ENCODE measurements around the gene PAIP2.
"Not testable (repeated sequence)": the region's sequence is repeated elsewhere in the genome, so short reads cannot be mapped to it uniquely, and the experiment has no call there.

Gene PAIP2

GRCh38 chr5:139343476-139343875 is 1.8 kb downstream of the PAIP2 start:
- H3K9me3 ChIP-seq, result no peaks in the 10 kb centered on the region
- H3K36me3 ChIP-seq, result peaks cover 8% of the 10 kb centered on the region
- no peak for TF ChIP-seq CTCF (IDR thresholded peaks at IDR 0.05; ENCODE audit: low read depth, low read length)
- no peaks in the 10 kb centered on the region for H3K27me3 ChIP-seq
- peak overlapping the region; percentile 98 for H3K4me3 ChIP-seq (ENCODE audit: low read depth, low read length)
- no peaks in the 10 kb centered on the region for H3K4me1 ChIP-seq
- no peak for DNase-seq

- no peak for DNase-seq
- H3K36me3 ChIP-seq, result peaks cover 8% of the 10 kb centered on the region
- no peaks in the 10 kb centered on the region for H3K9me3 ChIP-seq
- H3K27me3 ChIP-seq, result no peaks in the 10 kb centered on the region
- H3K4me1 ChIP-seq, result no peaks in the 10 kb centered on the region
- no peak for TF ChIP-seq CTCF (IDR thresholded peaks at IDR 0.05; ENCODE audit: low read depth, low read length)
- no peak overlapping the region for H3K4me3 ChIP-seq (ENCODE audit: low read depth, low read length)
Observed at GRCh38 chr5:139344177-139344576, 2.5 kb downstream of the PAIP2 start.

GRCh38 chr5:139345442-139345841 is 3.8 kb downstream of the PAIP2 start:
- not testable (repeated sequence) for H3K36me3 ChIP-seq; H3K9me3 ChIP-seq; DNase-seq; H3K4me1 ChIP-seq; H3K4me3 ChIP-seq (ENCODE audit: low read depth, low read length); H3K27me3 ChIP-seq

GRCh38 chr5:139347863-139348262 is 6.2 kb downstream of the PAIP2 start:
- not testable (repeated sequence) for H3K4me3 ChIP-seq (ENCODE audit: low read depth, low read length); DNase-seq; H3K4me1 ChIP-seq; H3K27me3 ChIP-seq; H3K9me3 ChIP-seq; H3K36me3 ChIP-seq

GRCh38 chr5:139354186-139354585 is 12.5 kb downstream of the PAIP2 start:
- H3K36me3 ChIP-seq, result peaks cover 18% of the 10 kb centered on the region
- no peaks in the 10 kb centered on the region for H3K4me1 ChIP-seq

GRCh38 chr5:139355900-139356299 is 14.2 kb downstream of the PAIP2 start:
- not testable (repeated sequence) for H3K27me3 ChIP-seq, H3K9me3 ChIP-seq
- peaks cover 21% of the 10 kb centered on the region for H3K36me3 ChIP-seq

More at GRCh38 chr5:139354186-139354585, 12.5 kb downstream of the PAIP2 start:
- no peak for DNase-seq
- no peak overlapping the region for H3K4me3 ChIP-seq (ENCODE audit: low read depth, low read length)
- no peak for TF ChIP-seq CTCF (IDR thresholded peaks at IDR 0.05; ENCODE audit: low read depth, low read length)
- no peaks in the 10 kb centered on the region for H3K9me3 ChIP-seq
- no peaks in the 10 kb centered on the region for H3K27me3 ChIP-seq

GRCh38 chr5:139358064-139358463 is 16.4 kb downstream of the PAIP2 start:
- TF ChIP-seq CTCF (IDR thresholded peaks at IDR 0.05; ENCODE audit: low read depth, low read length), result no peak
- Histone ChIP-seq H3K4me1 (no peaks in the 10 kb centered on the region), H3K27me3 (no peaks in the 10 kb centered on the region), H3K36me3 (peaks cover 19% of the 10 kb centered on the region), H3K9me3 (no peaks in the 10 kb centered on the region), H3K4me3 (ENCODE audit: low read depth, low read length) (no peak overlapping the region)
- no peak for DNase-seq

More at GRCh38 chr5:139355900-139356299, 14.2 kb downstream of the PAIP2 start:
- not testable (repeated sequence) for DNase-seq; H3K4me1 ChIP-seq; H3K4me3 ChIP-seq (ENCODE audit: low read depth, low read length)

- DNase-seq, result no peak
- no peaks in the 10 kb centered on the region for H3K27me3 ChIP-seq
- H3K4me3 ChIP-seq (ENCODE audit: low read depth, low read length), result no peak overlapping the region
- H3K9me3 ChIP-seq, result no peaks in the 10 kb centered on the region
- TF ChIP-seq CTCF (IDR thresholded peaks at IDR 0.05; ENCODE audit: low read depth, low read length), result no peak
- H3K36me3 ChIP-seq, result peaks cover 32% of the 10 kb centered on the region
- H3K4me1 ChIP-seq, result no peaks in the 10 kb centered on the region
Observed at GRCh38 chr5:139360384-139360783, 18.7 kb downstream of the PAIP2 start.

Measured in BE2C (cell line).